Kasumi-1 (cell line): ENCODE measurements around the gene TMEM44.
"Not testable (repeated sequence)": the region's sequence is repeated elsewhere in the genome, so short reads cannot be mapped to it uniquely, and the experiment has no call there.

ENCODE experiments used
- DNase-seq, 2 experiments: peaks; one replicate each; lab custom pipeline; 2025; lab: John Stamatoyannopoulos, UW

The TMEM44 gene

DNA sequence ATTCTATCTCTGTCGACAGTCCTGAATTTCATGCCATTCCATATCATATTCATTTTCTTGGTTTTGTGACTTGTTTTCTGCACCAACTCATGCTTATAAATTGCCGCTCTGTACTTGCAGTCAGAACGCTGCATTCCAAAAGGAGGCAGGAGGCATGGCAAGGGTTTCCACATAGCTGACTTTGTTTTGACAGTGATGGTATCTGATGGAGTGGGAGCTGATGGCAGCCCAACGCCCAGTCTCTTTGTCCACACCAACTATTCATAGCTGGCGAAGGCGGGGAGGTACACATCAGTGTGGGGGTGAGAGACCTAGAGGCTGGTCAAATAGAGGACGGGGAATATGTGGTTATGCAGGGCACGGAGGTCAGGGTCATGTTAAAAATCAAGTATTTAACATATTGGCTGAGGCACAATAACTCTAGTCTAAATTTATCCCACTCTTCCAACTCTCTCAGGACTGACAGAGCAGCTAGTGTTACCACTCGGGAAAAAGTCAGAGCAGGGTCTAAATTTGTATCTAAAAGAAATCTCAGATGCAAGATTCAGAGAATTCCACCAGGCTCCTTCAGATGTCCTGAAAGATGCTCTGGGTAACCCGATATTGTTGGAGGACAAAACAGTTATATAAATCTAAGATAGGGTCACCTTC, 78.6 kb downstream of the TMEM44 start:
- no peak for DNase-seq

DNA sequence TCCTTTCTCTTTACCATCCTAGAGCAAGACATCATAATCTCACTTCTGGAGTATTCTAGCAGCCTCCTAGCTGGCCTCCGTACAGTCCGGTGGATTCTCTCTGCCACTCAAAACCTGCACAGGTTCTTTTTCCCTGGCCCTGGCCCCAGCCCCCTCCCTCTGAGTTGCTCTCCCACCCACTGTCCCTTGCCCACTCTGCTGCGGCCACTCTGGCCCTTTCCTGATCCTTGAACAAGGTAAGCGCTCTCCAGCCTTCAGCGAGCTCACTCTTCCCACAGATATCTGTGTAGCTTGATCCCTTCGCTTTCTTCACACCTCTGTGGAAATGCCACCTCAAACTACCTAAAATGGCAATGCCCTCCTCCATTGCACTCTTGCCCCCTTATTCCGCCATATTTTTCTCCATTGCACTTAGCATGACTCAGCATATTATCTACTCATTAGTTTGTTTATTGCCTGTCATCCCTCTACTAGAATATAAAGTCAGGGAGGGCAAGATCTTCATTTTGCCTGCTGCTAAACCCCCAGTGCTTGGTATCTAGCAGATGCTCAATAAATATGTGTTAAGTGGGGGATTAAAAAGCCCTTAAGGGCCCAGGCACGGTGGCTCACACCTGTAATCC, 80.8 kb downstream of the TMEM44 start:
- DNase-seq = no peak

DNA sequence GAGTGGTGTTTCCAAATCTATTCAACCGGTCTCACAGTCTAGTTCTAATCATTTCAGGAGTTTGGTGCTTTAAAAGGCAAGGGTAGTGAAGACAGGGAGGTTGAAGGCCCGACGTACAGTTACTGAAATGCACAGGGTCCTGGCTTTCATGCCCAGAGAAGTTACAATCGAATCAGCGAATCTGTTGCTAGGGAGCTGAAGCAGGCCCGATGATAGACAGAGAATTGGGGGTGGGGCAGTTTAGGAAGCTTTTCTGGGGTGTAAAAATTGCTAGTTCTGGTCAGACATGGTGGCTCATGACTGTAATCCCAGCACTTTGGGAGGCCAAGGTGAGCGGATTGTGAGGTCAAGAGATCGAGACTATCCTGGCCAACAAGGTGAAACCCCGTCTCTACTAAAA, 83.4 kb downstream of the TMEM44 start:
- no peak for DNase-seq

DNA sequence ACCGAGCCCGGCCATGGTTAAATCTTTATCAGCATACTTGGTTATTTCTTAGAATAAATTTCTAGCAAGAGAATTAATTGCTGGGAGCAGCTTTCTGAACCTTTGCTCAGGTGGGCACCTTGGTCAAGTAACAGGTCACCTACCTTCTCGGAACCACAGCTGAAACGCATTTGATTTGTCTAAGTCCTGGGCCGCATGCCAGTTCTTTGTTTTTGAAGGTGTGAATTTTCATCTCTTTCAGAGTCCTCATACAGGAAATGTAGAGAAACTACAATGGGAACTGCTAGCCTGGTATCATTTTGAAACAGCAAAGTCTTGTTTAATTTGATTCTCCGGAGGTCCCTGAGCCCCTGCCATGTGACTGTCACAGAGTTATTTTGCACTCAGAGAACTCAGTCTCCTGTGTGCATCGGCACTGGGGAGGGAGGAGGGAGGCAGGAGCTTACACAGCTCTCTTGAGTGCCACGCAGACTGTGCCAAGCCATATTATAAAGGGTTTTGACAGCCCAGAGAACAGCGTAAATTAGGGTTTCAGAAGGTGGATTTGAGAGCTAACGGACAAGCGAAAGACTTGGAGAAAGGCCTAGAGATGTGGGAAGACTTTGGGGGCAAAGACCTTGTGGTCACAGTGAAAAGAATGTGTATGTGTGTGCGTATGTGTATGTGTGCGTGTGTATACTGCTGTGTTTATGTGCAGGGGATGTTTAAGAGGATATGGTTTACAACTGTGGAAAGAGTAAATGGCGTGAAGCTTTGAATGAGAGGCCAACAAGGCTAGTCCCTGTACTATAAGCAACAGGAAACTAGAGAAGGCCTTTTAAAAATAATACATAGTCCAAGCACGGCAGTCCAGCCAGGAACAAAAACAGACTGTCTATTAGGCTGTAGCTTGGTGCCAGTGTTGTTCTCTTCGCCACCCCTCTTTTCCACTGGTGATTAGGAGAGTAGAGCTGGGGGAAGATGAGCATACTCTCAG, 84.6 kb downstream of the TMEM44 start:
- no peak for DNase-seq

- no peak for DNase-seq
These were observed 86.2 kb downstream of the TMEM44 start for GRCh38 chr3:194547042-194547441.

DNA sequence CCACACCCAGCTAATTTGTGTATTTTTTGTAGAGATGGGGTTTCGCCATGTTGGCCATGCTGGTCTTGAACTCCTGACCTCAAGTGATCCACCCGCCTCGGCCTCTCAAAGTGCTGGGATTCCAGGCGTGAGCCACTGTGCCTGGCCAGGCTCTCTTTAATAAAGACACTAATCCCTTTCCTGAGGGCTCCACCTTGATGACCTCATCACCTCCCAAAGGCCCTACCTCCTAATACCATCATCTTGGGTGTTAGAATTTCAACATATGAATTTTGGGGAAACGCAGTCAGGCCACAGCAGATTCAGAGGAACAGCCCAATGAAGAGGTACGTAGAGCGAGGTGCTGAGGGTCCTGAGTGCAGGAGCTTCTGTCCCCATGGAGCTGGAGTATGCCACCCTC, 87.7 kb downstream of the TMEM44 start:
- DNase-seq = not testable (repeated sequence)

- DNase-seq = no peak
These were observed 89.7 kb downstream of the TMEM44 start for GRCh38 chr3:194543550-194543949.

- DNase-seq = no peak
These were observed 91.7 kb downstream of the TMEM44 start for GRCh38 chr3:194541483-194541882.

DNA sequence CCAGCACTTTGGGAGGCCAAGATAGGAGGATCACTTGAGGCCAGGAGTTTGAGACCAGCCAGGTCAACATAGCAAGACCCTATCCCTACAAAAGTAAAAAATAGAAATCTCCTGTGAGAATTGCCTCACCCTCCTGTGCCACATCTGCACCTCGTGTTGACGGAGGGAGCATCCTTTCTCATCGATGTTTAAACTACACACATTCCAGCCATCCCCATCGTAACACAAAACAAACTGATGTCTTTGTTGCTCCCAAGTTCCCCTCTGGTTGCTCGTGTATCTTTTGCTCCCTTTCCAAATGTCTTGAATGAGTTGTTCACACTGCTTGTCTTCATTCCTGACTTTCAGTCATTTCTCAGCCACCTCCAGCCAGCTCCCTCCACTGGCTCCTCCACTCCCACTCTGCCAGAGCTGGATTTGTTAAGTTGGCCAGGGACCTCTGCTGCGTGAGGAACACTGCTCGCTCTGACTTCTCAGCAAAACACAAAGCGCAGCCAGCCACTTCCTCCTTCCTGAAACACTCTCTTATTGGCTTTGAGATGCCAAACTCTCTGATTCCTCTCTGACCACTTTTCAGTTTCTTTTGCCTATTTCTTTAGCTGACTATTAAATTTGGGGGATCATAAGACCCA, 92.8 kb downstream of the TMEM44 start:
- DNase-seq = peak; percentile 65 to 82

DNA sequence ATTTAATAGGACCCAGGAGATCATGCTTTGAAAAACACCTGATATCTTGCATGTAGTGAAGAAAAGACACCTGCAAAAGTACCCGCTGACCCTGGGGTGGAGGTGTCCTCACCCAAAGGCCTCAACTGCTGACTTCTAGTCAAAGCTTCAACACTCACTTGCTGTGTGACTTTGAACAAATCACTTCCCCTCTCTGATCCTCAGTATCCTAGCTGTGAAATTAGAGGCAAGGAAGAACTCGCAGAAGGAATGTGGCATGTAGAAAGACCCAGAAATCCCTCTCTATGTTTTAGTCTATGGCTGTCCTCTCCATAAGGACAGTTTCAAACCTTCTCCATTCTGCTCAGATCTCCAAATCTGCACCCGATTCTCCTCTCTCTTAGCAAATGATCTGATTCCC, 93.7 kb downstream of the TMEM44 start:
- no peak for DNase-seq

GRCh38 chr3:194537732-194538247, 95.4 kb downstream of the TMEM44 start:
- DNase-seq = no peak
